ENCODE data around the gene SSUH2. TPM values are rescaled to one million over a fixed set of nuclear protein-coding genes. Genes with fewer than 3 reads are reported as not detected.

SSUH2 gene, protein sequence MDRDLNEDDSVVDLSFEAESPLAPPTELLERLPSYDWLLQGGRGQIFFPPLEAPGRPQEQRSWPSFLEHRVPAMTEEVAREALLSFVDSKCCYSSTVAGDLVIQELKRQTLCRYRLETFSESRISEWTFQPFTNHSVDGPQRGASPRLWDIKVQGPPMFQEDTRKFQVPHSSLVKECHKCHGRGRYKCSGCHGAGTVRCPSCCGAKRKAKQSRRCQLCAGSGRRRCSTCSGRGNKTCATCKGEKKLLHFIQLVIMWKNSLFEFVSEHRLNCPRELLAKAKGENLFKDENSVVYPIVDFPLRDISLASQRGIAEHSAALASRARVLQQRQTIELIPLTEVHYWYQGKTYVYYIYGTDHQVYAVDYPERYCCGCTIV
- not detected in 2 replicates for total RNA-seq

DNA sequence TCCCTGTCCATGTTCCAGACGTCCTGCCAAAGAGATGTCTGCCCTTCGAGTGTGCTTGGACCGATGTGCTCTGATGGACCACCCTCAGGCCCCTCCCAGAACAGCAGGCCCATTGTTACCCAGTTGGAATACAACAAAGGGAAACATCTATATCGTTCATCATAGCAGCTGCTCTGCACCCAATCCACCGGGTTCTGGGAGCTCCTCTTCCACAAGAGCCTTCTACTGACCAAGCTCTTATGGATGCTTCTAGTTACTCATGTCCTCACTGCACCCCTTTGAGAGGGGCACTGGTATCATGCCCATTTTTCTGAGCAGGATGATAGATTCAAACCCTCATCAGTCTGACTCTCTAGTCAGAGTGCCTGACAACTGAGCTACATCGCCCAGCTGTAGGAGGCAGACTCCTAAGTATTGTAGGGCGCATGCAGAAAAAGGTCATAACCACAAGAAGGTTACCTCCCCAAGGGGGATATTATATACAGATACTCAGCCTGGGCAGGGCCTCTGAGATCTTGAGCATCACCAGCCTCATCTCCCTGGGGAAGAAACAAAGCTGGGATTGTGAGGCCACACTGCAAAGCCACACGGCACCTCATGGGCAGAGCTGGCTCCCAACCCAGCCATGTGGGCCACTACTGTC, at the start of gene SSUH2:
Gene SSUH2 (minus strand): TSS at position 51 of the 643 bp plus-strand sequence. CDS start 40 bp downstream, at position 11.

Other genes starting within 250 kb of the SSUH2 start
- 44.2 and 63.0 TPM in 2 replicates for gene LMCD1, start 143.0 kb downstream of the SSUH2 start, total RNA-seq
- not detected in 2 replicates for gene CAV3, start 89.0 kb upstream of the SSUH2 start, total RNA-seq
- gene OXTR, start 124.8 kb upstream of the SSUH2 start, total RNA-seq, result 1.1 and 12.3 TPM in 2 replicates

Measured in placental pericyte (primary cell).